HG03469 (cell line): ENCODE measurements around the gene FEV.

ENCODE experiments used
- ATAC-seq: cut with Tn5 transposase; IDR thresholded peaks from one replicate; pipeline ENCODE4 v1.9.1; 2021; ENCODE audit warnings: mild to moderate bottlenecking, moderate library complexity, moderate number of reproducible peaks; ENCODE audit not compliant: unreplicated experiment

FEV gene

DNA sequence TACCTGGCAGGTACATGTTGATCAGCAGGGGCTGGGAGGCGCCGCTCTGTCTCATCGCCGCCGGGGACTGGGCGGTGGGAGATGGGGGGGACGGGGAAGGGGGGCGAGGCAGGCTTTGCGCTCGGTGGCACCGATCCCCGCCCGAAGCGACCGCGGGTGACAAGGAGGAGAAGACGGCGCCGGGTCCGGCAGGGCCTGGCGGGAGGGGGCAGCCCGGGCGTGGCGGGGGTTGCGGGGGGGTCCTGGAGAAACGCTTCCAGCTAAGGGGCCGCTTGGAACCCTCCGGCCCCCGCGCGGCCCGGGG lies at the start of gene FEV:
TSS of gene FEV (minus strand) at position 164 of the 304 bp plus-strand sequence. CDS start at position 55, 109 bp downstream.
- no peak for ATAC-seq

DNA sequence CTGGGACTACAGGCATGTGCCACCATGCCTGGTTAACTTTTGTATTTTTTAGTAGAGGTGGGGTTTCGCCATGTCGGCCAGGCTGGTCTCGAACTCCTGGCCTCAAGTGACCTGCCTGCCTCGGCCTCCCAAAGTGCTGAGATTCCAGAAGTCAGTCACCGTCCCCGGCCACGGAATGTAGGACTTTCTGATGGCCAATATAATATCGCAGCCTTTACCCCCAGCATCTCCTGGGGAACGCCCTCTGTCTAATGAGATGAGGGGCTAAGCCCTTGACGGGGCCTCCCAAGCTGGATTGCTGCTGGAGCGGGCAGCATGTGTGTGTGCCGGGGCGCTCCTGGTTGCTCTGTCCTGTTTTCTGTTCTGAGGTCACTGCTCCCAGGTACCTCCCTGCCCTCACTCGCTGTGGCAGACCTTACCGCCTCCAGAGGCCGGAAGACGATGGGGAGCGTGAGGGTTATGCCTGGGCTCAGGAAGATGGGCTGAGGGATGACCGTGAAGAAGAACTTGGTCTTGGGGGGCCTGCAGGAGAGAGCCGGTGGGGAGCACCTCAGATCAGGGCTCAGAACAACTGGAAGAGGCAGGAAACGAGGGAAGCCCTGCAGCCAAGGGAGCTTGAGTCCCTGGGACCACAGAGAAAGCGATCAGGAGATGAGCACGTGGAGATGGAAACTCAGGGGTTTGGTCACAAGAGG lies 47.2 kb upstream of the FEV start:
- no peak for ATAC-seq

- ATAC-seq, result no peak
Measured at GRCh38 chr2:219031005-219031738, 46.2 kb upstream of the FEV start.

- no peak for ATAC-seq
Measured at GRCh38 chr2:219030177-219030940, 45.4 kb upstream of the FEV start.

DNA sequence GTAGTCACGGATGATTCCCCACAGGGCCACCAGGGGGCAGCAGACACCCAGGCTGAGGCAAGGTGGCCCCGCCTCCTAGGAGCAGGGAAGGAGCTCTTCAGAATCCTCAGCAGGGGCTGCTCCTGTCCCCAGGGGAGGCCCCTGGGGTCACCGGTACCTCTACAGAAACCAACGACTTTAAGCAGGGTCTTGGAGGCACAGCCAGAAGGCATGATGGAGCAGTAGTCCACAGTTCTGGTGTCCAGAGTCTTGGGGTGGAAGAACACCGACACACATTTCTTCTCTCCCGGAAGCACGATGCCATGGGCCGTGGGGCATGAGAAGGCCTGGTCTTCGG lies 44.8 kb upstream of the FEV start:
- no peak for ATAC-seq

DNA sequence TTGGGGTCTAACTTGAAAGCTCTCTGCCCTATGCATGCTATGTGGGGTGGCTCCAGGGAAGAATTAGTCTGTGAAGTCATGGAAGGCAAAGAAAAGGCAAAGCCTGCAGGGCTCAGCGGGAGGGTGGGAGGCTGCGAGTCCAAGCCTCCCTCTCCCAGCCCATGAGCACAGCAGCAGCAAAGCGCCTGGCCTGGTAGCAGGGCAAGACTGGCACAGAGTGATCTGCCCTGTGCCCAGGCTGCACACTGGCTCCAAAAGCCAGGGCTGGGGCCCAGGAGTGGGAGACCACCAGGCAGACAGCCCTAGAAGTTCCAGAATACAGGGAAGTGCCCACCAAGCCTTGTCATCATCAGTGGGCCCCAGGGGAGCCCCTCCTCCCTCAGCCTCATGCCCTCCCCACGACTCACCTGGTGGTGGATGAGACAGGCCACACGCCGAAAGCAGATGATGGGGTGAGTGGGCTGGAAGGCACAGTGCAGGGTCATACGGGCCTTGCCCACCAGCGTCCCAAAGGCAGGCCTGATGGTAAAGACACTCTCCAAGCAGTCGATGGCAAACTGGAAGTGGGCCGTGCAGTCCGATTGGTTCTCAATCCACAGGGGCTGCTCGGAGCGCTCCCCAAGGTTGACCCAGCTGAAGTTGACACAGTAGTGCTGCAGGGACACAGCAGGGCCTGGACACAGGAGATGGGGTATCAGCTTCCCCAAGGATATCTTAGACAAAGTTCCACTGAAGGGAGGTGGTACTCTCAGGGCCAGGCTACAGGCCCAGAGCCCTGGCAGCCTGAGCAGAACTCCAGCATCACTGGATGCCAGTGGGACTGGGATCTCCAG lies 44.2 kb upstream of the FEV start:
- no peak for ATAC-seq

DNA sequence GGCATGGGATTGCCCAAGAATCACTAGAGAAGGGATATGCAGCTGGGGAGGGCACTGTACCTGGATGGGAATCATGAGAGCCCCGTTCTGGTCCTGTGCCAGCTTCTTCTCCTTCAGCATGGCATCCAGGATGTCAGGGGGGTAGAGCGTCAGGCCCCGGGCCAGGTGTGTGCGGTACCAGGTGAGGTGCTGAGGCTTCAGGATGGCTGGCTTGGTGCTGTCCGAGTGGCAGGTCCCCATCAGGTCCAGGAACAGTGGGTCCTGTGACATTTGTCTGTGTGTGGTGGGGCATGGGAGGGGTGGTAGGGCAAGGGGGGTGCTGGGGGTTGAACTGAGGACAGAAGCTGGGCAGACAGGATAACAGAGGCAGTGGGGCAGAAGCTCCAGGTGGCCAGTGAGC lies 43.2 kb upstream of the FEV start:
- no peak for ATAC-seq

GRCh38 chr2:219027511-219028055 lies 42.6 kb upstream of the FEV start:
- ATAC-seq, result no peak

GRCh38 chr2:219026946-219027345 lies 42.0 kb upstream of the FEV start:
- no peak for ATAC-seq

DNA sequence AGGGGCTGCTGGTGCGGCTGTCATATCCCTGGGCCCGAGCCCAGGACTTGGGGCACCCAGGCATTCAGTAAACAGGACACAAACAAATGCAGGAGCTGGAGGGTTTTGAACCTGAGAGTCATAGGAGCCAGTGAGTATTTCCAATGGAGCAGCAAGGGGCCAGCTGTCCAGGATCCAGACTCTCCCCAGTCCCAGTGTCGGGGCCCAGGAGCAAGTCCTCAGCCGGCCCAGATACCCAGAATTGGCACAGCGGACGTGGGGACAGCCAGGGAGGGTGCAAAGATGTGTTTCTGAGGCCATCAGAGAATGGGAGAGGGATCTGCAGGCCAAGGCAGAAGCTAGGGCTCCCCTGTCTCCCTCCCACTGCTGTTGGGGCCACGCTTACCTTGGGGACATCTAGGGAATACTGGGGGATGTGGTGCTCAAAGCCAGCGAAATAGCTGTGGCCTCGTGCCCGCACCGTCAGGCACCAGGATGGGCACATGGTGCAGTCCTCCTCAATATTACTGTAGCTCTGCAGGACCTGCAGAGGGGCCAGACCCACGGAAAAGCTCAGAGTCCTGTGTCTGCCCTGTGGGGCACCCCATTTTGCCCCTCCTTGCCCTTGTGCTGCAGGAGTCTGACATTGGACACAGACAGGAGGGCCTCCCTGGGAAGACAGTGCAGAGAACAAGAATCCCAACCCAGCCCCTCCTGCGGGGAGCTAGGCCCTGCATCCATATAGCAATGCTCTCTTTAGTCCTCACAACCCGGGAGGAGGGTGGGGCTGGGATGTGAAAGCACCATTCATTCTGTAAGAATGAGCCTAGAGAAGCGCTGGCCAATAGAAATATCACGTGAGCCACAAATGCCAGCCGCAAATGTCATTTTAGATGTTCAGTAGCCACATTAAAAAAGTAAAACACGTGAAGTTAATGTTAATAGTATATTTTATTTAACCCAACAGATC lies 40.9 kb upstream of the FEV start:
- no peak for ATAC-seq

GRCh38 chr2:219024059-219024458 lies 39.1 kb upstream of the FEV start:
- no peak for ATAC-seq

DNA sequence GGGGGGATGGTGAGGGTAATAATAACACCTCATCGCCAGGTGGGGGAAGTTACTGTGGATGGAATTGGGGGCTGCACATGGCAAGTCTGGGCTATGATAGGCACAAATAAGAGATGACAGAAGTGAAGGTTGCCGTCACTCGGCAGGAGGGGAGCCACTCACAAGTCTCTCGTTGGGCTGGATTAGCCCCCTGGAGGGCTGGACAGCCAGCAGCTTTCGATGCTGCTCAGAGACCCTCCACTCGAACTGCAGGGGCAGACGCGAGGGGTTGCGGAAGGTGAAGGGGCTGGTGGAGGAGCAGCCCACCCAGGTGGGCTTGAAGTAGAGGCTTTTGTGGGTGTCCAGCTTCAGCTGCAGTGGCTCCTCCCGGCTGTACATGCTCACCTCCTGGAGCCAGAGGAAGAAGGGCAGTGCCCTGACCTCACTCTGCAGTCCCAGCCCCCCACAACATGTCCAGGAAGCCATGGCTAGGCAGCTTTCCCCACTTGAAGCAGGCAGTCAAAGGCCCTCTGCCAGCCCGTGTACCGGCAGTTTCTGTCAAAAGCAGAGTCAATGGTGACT lies 38.1 kb upstream of the FEV start:
- ATAC-seq, result no peak

GRCh38 chr2:219022616-219023015 lies 37.6 kb upstream of the FEV start:
- ATAC-seq, result no peak

DNA sequence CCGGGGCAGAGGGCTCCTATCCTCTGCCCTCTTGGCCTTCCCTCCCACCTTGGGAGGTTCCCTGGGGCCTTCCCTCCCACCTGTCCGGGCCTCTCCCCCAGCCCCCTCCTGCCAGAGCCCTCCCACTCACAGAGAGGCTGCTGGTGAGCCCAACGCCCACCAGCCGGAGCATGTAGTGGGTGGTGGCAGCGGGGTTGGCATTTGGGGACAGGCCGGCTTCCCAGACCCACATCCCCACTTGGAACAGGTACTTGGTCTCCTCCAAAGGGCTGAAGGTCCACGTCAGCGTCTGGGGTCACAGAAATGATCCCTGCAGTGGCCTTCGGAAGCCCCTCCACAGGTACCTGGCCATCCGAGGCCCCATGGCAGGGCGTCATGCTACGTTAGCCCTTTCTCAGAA lies 37.1 kb upstream of the FEV start:
- no peak for ATAC-seq

- ATAC-seq, result no peak
Measured at GRCh38 chr2:219021591-219021990, 36.6 kb upstream of the FEV start.

DNA sequence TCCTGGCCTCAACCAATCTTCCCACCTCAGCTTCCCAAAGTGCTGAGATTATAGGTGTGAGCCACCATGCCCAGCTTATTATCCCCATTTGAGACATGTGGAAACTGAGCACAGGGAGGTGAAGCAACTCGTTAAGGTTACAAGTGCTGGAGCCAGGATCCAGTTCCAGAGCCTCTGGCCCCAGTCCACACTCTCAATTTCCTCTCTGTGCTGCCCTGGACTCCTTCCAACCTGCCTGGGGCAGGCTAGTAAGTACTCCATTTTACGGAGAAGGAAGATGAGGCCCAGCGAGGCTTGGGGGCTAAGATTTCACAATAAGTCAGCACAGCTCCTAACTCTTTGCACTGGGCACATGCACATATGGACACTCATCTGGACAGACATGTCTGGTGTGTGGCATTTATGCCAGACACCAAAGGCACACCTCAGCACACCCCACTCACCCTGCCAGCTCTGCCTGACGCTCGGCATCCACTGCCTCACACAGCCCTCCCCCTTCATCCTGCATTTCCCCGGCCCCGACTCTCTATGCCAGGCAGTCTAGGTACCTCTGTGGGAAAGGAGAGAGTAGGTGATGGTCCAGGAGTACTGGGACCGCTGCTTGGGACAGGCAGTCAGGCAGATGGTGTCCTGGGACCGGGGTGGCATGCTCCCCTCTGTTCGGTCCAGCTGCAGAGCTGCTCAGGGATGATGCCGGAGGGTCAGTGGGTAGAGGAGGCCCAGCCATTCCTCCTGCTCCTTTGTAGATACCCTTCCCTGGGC lies 35.8 kb upstream of the FEV start:
- no peak for ATAC-seq

- no peak for ATAC-seq
Measured at GRCh38 chr2:219019436-219019835, 34.5 kb upstream of the FEV start.

- ATAC-seq, result no peak
Measured at GRCh38 chr2:219018726-219019125, 33.7 kb upstream of the FEV start.

- ATAC-seq, result no peak
Measured at GRCh38 chr2:219018286-219018685, 33.3 kb upstream of the FEV start.
